Femur (tissue), 1 donor: ENCODE data around the gene TRAF6.
"Not testable (repeated sequence)": the region's sequence is repeated elsewhere in the genome, so short reads cannot be mapped to it uniquely, and the experiment has no call there.

ENCODE experiments used
- DNase-seq: peaks from one replicate; pipeline ENCODE4 v3.0.0-alpha.2; 2017

Gene TRAF6

DNA sequence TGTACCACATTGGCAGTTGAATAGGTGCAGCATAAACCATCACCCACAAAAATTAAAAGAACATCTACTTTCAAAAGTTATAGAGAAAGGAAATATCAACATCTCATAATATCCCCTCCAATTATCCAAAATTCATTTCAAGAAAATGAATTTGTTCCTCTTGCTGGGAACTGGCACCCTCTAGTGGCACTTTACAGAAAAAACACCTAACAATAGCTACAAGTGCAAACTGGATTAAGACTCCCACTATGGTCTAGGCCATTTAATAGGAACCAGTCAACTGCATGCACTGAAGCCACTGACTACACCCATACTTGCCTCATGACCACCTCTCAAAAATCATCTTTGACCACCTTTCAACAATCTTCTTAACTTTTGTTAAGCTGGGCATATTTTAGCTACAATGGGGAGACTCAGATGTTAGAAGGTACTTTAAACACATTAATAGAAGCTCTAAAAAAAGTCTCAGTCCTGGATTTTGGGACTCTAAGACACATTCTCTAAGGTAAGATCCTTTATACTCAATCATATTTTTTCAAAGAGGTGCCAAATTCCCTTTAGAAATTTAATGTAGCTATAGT, 17.3 kb downstream of the TRAF6 start:
- DNase-seq, result no peak

DNA sequence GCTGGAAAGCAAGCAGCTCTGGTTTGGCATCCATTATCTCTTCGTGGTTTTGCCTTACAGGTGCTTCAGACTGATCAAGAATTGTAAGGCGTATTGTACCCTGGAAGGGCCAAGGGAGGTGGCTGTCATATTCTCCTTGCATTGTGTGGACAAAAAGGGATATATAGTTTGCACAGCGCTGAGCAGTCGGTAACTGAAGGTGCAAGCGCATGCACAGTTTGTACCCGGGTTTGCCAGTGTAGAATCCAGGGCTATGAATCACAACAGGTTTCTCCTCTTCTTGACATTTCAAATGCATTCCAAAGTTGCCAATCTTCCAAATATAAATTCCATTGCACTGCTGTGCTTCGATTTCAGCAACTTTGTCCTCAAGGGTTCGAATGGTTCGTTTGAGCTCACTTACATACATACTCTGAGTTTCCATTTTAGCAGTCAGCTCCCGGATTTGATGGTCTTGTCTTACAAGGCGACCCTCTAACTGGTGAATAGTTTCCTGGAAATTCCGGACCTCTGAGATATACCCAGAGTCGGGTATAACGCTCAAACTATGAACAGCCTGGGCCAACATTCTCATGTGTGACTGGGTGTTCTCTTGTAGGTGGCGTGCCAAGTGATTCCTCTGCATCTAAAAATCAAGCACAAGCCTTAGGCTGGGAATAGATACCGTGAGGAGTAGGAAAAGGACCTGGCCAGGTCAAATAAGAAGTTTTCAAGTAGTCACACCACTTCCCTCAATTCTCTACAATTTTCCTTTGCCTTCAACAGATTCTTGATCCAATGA, 19.9 kb downstream of the TRAF6 start:
- DNase-seq, result no peak

- no peak for DNase-seq
These were observed 22.0 kb downstream of the TRAF6 start for GRCh38 chr11:36488096-36488495.

DNA sequence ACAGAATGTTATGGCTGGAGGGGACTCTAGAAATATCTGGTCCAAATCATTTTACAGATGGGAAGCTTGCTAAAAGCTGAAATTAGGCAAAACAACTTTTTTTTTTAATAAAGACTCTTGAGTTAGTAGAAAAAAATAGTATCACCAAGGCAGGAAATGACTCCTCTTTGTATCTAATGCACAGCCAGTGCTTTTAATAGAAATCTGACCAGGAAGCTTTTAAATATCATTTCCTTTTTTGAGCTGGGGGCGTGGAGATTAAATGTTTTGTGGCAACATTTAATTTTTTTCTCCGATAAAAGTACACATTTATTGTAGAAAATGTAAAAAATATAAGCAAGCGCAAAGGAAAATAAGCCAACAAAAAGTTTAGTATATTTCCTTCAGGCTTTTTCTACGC, 22.5 kb downstream of the TRAF6 start:
- no peak for DNase-seq

- DNase-seq, result no peak
These were observed 24.6 kb downstream of the TRAF6 start for GRCh38 chr11:36485298-36486002.

DNA sequence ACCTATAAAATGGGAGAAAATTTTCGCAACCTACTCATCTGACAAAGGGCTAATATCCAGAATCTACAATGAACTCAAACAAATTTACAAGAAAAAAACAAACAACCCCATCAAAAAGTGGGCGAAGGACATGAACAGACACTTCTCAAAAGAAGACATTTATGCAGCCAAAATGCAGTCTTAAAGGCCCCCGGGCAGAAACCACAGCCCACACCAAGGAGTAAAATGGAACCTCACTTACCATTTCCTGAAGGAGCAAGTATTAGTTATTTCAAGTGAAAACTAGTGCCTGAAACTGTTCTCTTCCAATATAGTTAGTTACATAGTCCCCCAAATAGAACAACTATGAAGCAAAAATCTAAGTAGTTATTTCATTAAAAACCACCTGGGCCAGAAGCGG, 27.0 kb downstream of the TRAF6 start:
- not testable (repeated sequence) for DNase-seq

- DNase-seq, result no peak
These were observed 29.2 kb downstream of the TRAF6 start for GRCh38 chr11:36480833-36481232.

- DNase-seq, result peak; percentile 56
These were observed 31.3 kb downstream of the TRAF6 start for GRCh38 chr11:36478700-36479329.

- DNase-seq, result no peak
These were observed 34.9 kb downstream of the TRAF6 start for GRCh38 chr11:36475192-36475591.

DNA sequence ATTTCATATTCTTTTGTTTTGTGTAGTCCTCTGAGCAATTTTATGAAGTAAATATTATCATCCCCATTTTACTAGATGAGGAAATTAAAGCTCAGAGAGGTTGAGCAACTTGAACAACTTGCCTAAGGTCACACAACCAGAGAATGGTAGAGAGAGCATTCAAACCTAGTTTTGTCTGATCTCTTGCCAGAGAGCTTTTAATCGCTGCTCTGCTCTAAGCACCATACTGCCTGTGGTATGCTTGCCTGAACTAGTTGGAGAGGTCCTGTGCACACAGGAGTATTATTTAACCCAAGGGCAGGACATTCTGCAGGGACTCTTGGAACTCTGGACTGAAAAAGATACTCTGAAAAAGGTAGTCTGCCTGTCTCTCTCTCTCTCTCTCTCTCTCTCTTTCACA, 38.5 kb downstream of the TRAF6 start:
- no peak for DNase-seq

- DNase-seq, result no peak
These were observed 39.9 kb downstream of the TRAF6 start for GRCh38 chr11:36469881-36470802.

- DNase-seq, result no peak
These were observed 41.0 kb downstream of the TRAF6 start for GRCh38 chr11:36469063-36469462.

GRCh38 chr11:36467916-36468315, 42.2 kb downstream of the TRAF6 start:
- no peak for DNase-seq

- DNase-seq, result no peak
These were observed 43.1 kb downstream of the TRAF6 start for GRCh38 chr11:36467012-36467411.

- DNase-seq, result no peak
These were observed 44.5 kb downstream of the TRAF6 start for GRCh38 chr11:36465449-36466163.

DNA sequence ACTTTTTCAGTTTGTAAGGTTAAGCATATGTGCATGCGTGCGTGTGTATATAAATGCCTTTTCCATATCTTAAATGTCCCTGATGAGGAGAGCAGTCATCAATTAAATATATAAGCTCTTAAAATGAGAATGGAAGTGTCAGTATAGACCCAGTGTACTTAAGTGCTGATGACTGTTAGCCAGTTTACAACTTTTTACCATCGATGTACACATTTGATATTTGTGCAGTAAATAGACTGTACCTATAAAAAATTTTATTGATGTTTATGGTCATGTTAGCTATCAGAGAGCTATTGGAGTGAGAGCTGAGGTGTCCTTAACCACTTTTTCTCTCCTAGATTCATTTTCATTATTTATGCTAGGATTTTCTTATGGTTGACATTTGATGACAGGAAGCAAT, 45.4 kb downstream of the TRAF6 start:
- no peak for DNase-seq

DNA sequence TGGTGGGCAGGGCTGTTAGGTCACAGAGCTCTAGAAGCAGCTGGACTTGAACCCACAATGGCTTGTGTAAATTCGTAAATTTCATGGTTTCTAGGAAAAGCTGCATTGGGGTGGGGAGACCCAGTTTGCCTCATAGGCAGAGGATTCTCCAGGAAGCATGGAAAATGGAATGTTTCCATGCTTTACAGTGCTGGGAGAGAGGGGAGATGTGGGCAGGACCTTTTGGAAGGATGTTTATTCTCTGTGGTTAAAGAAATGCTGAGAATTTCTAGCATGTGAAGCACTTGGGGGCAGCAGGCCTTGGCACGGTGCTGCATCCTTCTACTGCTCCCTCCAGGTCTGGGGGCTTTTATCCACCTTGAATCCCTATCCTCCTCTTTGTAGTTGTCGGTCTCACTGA, 46.3 kb downstream of the TRAF6 start:
- DNase-seq, result no peak

DNA sequence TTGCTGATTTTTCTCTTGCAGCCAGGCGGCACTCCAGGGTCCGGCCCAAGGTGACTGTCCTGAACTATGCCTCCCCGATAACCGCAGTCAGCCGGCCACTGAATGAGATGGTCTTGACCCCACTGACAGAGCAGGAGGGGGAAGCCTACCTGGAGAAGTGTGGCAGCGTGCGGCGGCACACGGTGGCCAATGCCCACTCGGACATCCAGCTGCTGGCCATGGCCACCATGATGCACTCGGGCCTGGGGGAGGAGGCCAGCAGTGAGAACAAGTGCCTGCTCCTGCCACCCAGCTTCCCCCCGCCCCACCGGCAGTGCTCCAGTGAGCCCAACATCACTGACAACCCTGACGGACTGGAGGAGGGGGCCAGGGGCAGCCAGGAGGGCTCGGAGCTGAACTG, 47.8 kb downstream of the TRAF6 start:
- DNase-seq, result no peak

DNA sequence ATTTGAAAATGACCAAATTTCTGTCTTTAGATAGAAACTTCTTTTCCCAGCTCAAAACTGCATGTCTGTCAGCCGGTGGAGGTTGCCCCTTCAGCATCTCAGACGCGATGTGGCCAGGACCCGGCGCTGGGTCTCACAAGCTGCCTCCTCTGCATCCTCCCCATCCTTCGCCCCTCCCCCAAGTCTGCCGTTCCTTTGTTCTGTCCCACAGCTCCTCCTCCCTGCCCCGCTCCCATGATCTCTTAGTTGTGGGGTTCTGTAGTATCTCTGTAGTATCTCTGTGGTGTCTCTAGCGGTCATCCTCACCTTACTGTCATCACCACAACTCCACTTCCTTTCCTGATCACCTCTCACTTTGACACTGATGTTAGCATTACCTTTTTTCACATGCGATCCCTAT, 49.9 kb downstream of the TRAF6 start:
- no peak for DNase-seq

DNA sequence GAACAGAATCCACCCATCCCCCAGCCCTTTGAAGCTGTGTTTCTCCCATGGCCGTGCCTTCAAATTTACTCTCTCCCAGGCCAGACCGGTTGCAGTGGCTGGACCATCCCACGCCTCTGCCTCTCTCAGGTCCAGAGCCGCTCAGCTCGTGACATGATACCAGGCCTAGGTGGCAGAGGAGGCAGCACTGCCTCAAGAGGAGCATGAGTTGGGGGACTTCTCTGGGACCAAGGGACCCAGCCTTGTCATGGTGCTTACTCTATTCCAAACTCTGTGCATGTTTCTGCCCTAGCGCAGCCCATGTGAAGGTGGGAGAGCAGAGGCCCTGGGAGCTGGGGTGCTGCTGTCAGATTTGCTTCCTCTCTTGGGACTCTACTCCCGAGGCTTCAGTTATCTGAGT, 51.0 kb downstream of the TRAF6 start:
- DNase-seq, result no peak

GRCh38 chr11:36458129-36458915, 51.8 kb downstream of the TRAF6 start:
- no peak for DNase-seq
